GM18519 (cell line): ENCODE results near the gene SKAP1.
"Not testable (repeated sequence)": the region's sequence is repeated elsewhere in the genome, so short reads cannot be mapped to it uniquely, and the experiment has no call there.

Experiments
- ATAC-seq: cut with Tn5 transposase; IDR thresholded peaks from one replicate; pipeline ENCODE4 v1.9.1; 2021; ENCODE audit warnings: mild to moderate bottlenecking, moderate library complexity; ENCODE audit not compliant: unreplicated experiment, low FRiP score

SKAP1 gene

GRCh38 chr17:48294020-48294805 is 135.8 kb downstream of the SKAP1 start:
- ATAC-seq: no peak

GRCh38 chr17:48293319-48294019 is 136.5 kb downstream of the SKAP1 start:
- ATAC-seq: no peak

DNA sequence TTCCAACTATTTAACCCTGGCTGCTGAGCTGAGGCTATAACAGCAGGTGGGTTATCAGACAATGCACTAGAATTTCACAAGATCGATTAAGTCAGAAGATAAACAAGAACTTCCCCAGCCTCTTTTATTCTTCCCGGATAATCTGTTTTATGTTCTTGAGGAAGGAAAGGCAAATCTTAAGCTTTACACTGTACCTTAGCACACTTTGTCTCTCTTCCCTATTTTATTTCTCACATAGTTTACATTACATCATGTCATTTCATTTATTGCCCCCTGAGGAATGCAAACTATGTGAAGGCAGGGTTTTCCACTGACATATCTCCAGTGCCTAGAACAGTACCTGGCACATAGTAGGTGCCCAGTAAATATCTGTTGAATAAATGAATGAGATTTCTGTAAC is 139.6 kb downstream of the SKAP1 start:
- ATAC-seq: no peak

GRCh38 chr17:48286917-48287316 is 143.1 kb downstream of the SKAP1 start:
- not testable (repeated sequence) for ATAC-seq

DNA sequence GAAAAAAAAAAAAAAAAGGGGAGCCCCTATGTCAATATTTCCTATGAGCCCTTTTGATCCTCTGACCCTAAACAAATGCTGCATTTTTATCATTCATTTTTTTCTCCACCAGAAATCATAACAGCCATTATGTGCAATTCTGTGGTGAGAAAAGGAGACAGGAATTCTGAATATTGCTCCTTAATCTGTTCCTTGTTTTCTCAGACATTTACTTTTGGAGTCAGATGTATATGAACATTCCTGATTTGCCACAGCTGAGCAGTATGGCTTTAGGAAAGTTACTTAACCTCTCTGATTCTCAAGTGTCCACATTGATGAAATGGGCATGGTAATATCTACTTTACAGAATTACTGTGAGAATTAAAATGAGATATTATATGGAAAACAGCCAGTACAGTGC is 144.4 kb downstream of the SKAP1 start:
- no peak for ATAC-seq

DNA sequence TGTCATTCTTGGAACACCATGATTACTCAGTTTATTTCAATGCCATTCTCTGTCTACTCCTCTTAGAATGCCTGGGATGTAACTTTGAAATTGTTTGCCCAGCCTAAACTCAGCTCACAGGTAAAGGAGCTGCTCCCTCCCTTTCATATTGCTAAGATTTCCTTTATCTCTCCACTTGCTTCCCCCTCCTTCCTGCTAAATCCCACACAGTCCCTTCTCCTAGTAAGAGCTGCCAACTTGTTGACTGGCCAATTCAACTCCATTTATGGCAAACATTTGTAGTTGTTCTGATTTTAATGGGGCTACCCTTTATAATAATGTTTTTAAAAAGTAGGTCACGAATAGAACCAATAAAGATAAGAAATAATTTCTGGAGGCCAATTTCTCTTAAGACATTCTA is 146.1 kb downstream of the SKAP1 start:
- ATAC-seq: no peak

DNA sequence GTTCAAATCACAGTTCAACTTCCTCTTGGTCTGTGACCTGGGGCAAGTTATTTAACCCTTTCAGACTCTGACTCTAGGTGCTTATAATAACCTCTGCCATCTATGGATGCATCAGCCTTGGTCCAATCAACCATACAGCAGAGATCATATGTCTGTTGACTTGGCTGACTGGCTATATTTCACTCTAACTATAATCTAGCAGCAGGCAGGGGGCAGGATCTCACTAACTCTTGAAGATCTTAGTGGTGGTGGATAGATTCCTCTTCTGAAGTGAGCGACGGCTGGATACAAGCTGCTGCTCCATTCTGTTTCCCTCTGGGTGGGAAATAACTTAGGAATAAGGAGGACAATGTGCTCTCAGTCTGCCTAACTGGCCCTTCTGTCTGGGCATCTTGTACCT is 146.6 kb downstream of the SKAP1 start:
- ATAC-seq: no peak

DNA sequence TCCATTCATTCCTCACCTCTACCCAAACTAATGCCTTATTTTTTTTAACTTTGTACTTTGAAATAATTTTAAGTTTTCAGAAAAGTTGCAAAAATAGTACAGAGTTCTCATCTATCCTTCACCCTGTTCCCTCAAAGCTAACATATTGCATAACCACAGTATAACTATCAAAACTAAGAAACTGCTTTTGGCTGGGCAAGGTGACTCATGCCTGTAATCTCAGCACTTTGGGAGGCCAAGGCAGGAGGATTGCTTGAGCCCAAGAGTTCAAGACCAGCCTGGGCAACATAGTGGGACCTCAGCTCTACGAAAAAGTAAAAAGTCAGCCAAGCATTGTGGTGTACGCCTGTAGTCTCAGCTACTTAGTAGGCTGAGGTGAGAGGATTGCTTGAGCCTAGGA is 147.7 kb downstream of the SKAP1 start:
- ATAC-seq: no peak

GRCh38 chr17:48278760-48279491 is 151.1 kb downstream of the SKAP1 start:
- ATAC-seq: no peak

GRCh38 chr17:48276776-48277175 is 153.2 kb downstream of the SKAP1 start:
- ATAC-seq: no peak

DNA sequence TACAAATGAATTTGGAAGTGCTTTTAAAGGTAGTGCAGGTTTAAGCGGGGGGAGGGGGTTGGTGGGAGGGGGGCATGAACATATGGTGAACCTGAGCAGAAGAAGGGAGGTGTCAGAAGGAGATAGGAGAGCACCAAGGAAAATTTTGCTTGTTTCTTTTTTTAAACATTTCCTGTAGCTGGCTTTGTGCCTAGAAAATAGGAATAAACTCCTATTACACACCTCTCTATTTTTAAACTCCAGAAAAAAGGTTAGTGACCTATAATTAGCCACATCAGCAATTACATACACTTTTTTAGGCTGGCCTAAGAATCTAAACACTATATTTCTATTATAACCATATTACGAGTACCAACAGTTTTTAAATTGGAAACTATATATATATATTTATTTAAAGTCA is 159.1 kb downstream of the SKAP1 start:
- ATAC-seq: no peak

DNA sequence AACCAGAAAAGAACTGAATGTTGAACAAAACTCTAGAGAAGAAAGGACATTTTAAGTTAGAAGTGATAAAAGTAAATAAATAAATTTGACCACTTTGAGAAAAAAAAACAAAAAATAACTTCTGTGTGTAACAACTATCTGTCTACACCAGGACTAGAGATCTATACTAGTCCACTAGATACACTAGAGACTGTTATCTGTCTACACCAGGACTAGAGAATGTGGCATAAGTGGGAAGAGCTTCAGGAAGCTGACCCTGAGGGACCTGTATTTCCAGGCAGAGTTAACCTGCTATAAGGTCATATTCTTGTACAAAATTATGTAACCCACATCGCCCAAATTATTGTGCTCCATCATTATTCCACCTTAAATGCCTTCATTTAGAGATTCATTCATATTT is 160.8 kb downstream of the SKAP1 start:
- ATAC-seq: no peak

GRCh38 chr17:48263731-48264035 is 166.3 kb downstream of the SKAP1 start:
- no peak for ATAC-seq

- ATAC-seq: no peak
These were observed 166.9 kb downstream of the SKAP1 start for GRCh38 chr17:48262982-48263730.

GRCh38 chr17:48261297-48261880 is 168.6 kb downstream of the SKAP1 start:
- no peak for ATAC-seq

- ATAC-seq: no peak
These were observed 170.2 kb downstream of the SKAP1 start for GRCh38 chr17:48259694-48260291.

DNA sequence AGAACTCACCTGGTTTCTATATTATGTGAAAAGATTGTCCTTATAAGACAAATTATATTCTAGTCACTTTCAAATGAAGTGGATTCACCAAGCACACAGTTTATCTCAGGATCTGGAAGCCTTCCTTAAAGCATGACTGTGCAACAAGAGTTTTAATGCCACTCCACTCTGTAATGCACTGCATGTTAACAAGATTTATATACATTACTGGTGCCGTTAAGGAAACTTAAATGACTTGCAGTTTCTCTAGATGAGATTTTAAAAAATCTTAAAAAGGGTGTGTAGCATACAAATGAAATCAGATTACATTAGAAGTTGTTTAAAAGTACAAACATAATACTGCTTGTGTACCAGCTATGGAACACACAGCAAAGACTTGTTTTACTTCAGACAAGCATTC is 171.7 kb downstream of the SKAP1 start:
- no peak for ATAC-seq

GRCh38 chr17:48255759-48256158 is 174.3 kb downstream of the SKAP1 start:
- ATAC-seq: no peak

GRCh38 chr17:48254896-48255295 is 175.1 kb downstream of the SKAP1 start:
- ATAC-seq: no peak

GRCh38 chr17:48253975-48254374 is 176.0 kb downstream of the SKAP1 start:
- ATAC-seq: no peak
